H1 (cell line): Measurements from ENCODE around the gene PLA2G4A. TPM values are rescaled to one million over a fixed set of nuclear protein-coding genes. Genes with fewer than 3 reads are reported as not detected.

Experiments used
- CTCF ChIA-PET: fragments of 300-600 bp; sonication (Branson Sonifier 250); formaldehyde crosslinking; loops from one replicate; lab custom pipeline; 2021; ENCODE audit not compliant: partially characterized antibody; lab: Charles Lee
- POLR2A ChIA-PET: fragments of 300-600 bp; sonication (Branson Sonifier 250); formaldehyde crosslinking; loops from one replicate; lab custom pipeline; 2021; ENCODE audit warnings: inconsistent platforms; ENCODE audit not compliant: partially characterized antibody; lab: Charles Lee
- DNase-seq, 2 experiments: peaks; one replicate each; pipeline versions ENCODE4 v3.0.0 to v3.0.0-alpha.2; 2010 to 2022; ENCODE audit warnings: low spot score in 2 of 2, low read depth in 1 of 2, mixed read lengths in 1 of 2
- FAIRE-seq: peaks from 2 replicates; lab custom pipeline; 2011; peaks lifted over from hg19 to GRCh38; lab: Jason Lieb, UNC
- H2AFZ ChIP-seq: 2 replicates; pipeline ENCODE4 v1.8.1; 2012; ENCODE audit warnings: low read length, inconsistent platforms
- H2AK5ac ChIP-seq: 2 replicates; pipeline ENCODE4 v1.6.1; 2013; ENCODE audit warnings: low read depth, low read length
- H2BK120ac ChIP-seq: replicated peaks from 2 replicates; pipeline ENCODE3; 2013; ENCODE audit warnings: low read depth, low read length, inconsistent platforms
- H2BK12ac ChIP-seq: 2 replicates; pipeline ENCODE4 v1.6.1; 2013; ENCODE audit warnings: low read depth, low read length
- H2BK15ac ChIP-seq: 2 replicates; pipeline ENCODE4 v1.6.1; 2013; ENCODE audit warnings: low read length
- H2BK20ac ChIP-seq: 2 replicates; pipeline ENCODE4 v1.6.1; 2013; ENCODE audit warnings: low read length
- H2BK5ac ChIP-seq: 2 replicates; pipeline ENCODE4 v1.6.1; 2013; ENCODE audit warnings: low read depth, low read length
- H3K14ac ChIP-seq: 2 replicates; pipeline ENCODE4 v1.6.1; 2013; ENCODE audit warnings: inconsistent platforms; ENCODE audit not compliant: insufficient read length
- H3K18ac ChIP-seq: 2 replicates; pipeline ENCODE4 v1.6.1; 2013; ENCODE audit warnings: low read length; ENCODE audit errors: extremely low read depth
- H3K23ac ChIP-seq: 2 replicates; pipeline ENCODE4 v1.6.1; 2013; ENCODE audit warnings: inconsistent platforms; ENCODE audit not compliant: insufficient read length
- H3K23me2 ChIP-seq: 2 replicates; pipeline ENCODE4 v1.6.1; 2013; ENCODE audit warnings: low read depth, low read length
- H3K27ac ChIP-seq: 2 replicates; pipeline ENCODE4 v1.6.1; 2011; ENCODE audit warnings: low read depth, low read length, inconsistent platforms
- H3K27me3 ChIP-seq, 4 experiments: replicated peaks in 1 of 4; 1 replicate in 1 of 4; 2 replicates in 3 of 4; pipeline versions ENCODE4 v1.6.1 to v1.8.1; 2011 to 2013; ENCODE audit warnings: low read length in 3 of 4, mild to moderate bottlenecking in 3 of 4, inconsistent platforms in 2 of 4, mixed read lengths in 2 of 4, moderate library complexity in 1 of 4; ENCODE audit not compliant: control insufficient read depth in 3 of 4, insufficient read depth in 3 of 4; ENCODE audit errors: extremely low read depth in 1 of 4
- H3K36me3 ChIP-seq, 4 experiments: 2 replicates each; pipeline versions ENCODE4 v1.6.1 to v1.8.1; 2011 to 2013; ENCODE audit warnings: mild to moderate bottlenecking in 4 of 4, low read length in 3 of 4, moderate library complexity in 2 of 4, control low read depth in 1 of 4, inconsistent platforms in 1 of 4; ENCODE audit not compliant: insufficient read depth in 4 of 4, control insufficient read depth in 2 of 4
- H3K4ac ChIP-seq: replicated peaks from 2 replicates; pipeline ENCODE3; 2013; ENCODE audit warnings: low read length, low read depth, mixed read lengths, inconsistent platforms; ENCODE audit not compliant: insufficient read length
- H3K4me1 ChIP-seq, 4 experiments: replicated peaks in 1 of 4; 1 replicate in 1 of 4; 2 replicates in 3 of 4; pipeline versions ENCODE4 v1.6.1 to v1.8.1; 2011 to 2013; ENCODE audit warnings: low read length in 3 of 4, inconsistent platforms in 2 of 4, mixed read lengths in 1 of 4; ENCODE audit not compliant: insufficient read depth in 4 of 4, control insufficient read depth in 3 of 4
- H3K4me2 ChIP-seq, 2 experiments: 2 replicates each; pipeline versions ENCODE4 v1.6.1 to v1.8.1; 2011 to 2013; ENCODE audit warnings: low read depth in 2 of 2, low read length in 2 of 2, control low read depth in 1 of 2, inconsistent platforms in 1 of 2, mild to moderate bottlenecking in 1 of 2; ENCODE audit not compliant: insufficient read depth in 1 of 2
- H3K4me3 ChIP-seq, 4 experiments: fragments of 200-600, 300-600 bp in 1 of 4; sonication (generic), shearing (Covaris generic), sonication (Bioruptor Twin) in 1 of 4; 2 replicates each; pipeline versions ENCODE4 v1.5.1 to v1.8.1; 2011 to 2016; ENCODE audit warnings: low read length in 4 of 4, low read depth in 3 of 4, control low read depth in 2 of 4, inconsistent platforms in 2 of 4, mild to moderate bottlenecking in 2 of 4, mixed read lengths in 1 of 4, moderate library complexity in 1 of 4; ENCODE audit not compliant: insufficient read depth in 2 of 4; ENCODE audit errors: extremely low read depth in 1 of 4
- H3K56ac ChIP-seq: replicated peaks from 2 replicates; pipeline ENCODE3; 2013; ENCODE audit warnings: low read depth, mild to moderate bottlenecking, mixed read lengths, low read length, inconsistent platforms; ENCODE audit not compliant: insufficient read length
- H3K79me1 ChIP-seq: 2 replicates; pipeline ENCODE4 v1.6.1; 2013; ENCODE audit warnings: low read depth, low read length, control low read depth
- H3K79me2 ChIP-seq, 2 experiments: 2 replicates each; pipeline versions ENCODE4 v1.6.1 to v1.8.1; 2012 to 2013; ENCODE audit warnings: low read length in 2 of 2, mild to moderate bottlenecking in 2 of 2, inconsistent platforms in 1 of 2; ENCODE audit not compliant: insufficient read depth in 2 of 2, control insufficient read depth in 1 of 2
- H3K9ac ChIP-seq, 4 experiments: replicated peaks in 1 of 4; 1 replicate in 1 of 4; 2 replicates in 3 of 4; pipeline versions ENCODE4 v1.6.1 to v1.8.1; 2011 to 2013; ENCODE audit warnings: low read depth in 3 of 4, low read length in 3 of 4, control low read depth in 2 of 4, mild to moderate bottlenecking in 2 of 4, moderate library complexity in 2 of 4, inconsistent platforms in 1 of 4; ENCODE audit errors: extremely low read depth in 1 of 4
- H3K9me3 ChIP-seq, 2 experiments: 2 replicates each; pipeline versions ENCODE4 v1.6.1 to v1.8.1; 2012 to 2013; ENCODE audit warnings: mild to moderate bottlenecking in 2 of 2, moderate library complexity in 2 of 2, control low read depth in 1 of 2, inconsistent platforms in 1 of 2, low read depth in 1 of 2, low read length in 1 of 2, mixed read lengths in 1 of 2; ENCODE audit not compliant: insufficient read depth in 2 of 2
- H4K20me1 ChIP-seq, 2 experiments: replicated peaks in 1 of 2; 2 replicates each; pipeline versions ENCODE3 to v1.8.1; 2011 to 2013; ENCODE audit warnings: inconsistent platforms in 2 of 2, low read length in 2 of 2, mild to moderate bottlenecking in 1 of 2; ENCODE audit not compliant: insufficient read depth in 2 of 2, control insufficient read depth in 1 of 2
- H4K5ac ChIP-seq: 2 replicates; pipeline ENCODE4 v1.6.1; 2013; ENCODE audit warnings: low read length, low read depth, mixed read lengths, inconsistent platforms; ENCODE audit not compliant: insufficient read length
- H4K8ac ChIP-seq: 2 replicates; pipeline ENCODE4 v1.8.0; 2013; ENCODE audit warnings: mild to moderate bottlenecking, moderate library complexity, low read length, inconsistent platforms; ENCODE audit not compliant: insufficient read depth; ENCODE audit errors: extremely low read depth
- H4K91ac ChIP-seq: replicated peaks from 2 replicates; pipeline ENCODE3; 2013; ENCODE audit warnings: low read length, mixed read lengths, inconsistent platforms; ENCODE audit not compliant: insufficient read length
- ATF2 ChIP-seq: IDR thresholded peaks from 2 replicates; pipeline ENCODE4 v1.6.1; 2012; ENCODE audit warnings: low read length, inconsistent platforms
- CREB1 ChIP-seq: IDR thresholded peaks from 2 replicates; pipeline ENCODE4 v1.6.1; 2012; ENCODE audit warnings: inconsistent platforms
- EP300 ChIP-seq, 2 experiments: IDR thresholded peaks; 1 replicate in 1 of 2; 2 replicates in 1 of 2; pipeline ENCODE4 v1.6.1; 2011 to 2012; ENCODE audit warnings: low read depth in 2 of 2, low read length in 2 of 2, mild to moderate bottlenecking in 2 of 2, borderline replicate concordance in 1 of 2, inconsistent platforms in 1 of 2, moderate library complexity in 1 of 2
- POU5F1 ChIP-seq: IDR thresholded peaks from 2 replicates; pipeline ENCODE4 v1.6.1; 2011; ENCODE audit warnings: low read depth, mild to moderate bottlenecking, low read length, moderate library complexity
- WGBS, 2 experiments: shearing (Covaris generic) in 1 of 2; methylation state at CpG; one replicate each; pipeline versions ENCODE4 v1.1.6 to v1.1.7; 2013 to 2015; ENCODE audit warnings: low lambda C conversion rate in 2 of 2, mixed read lengths in 2 of 2, inconsistent platforms in 1 of 2, low coverage in 1 of 2, missing lambda C conversion rate in 1 of 2; ENCODE audit not compliant: insufficient replicate concordance in 2 of 2, insufficient coverage in 1 of 2, insufficient read length in 1 of 2; ENCODE audit errors: extremely low coverage in 1 of 2, missing lambda C conversion rate in 1 of 2; 5-methylcytosine and 5-hydroxymethylcytosine counted together
- polyA plus RNA-seq, 7 experiments: library from polyadenylated mRNA; depleted of rRNA in 3 of 7; stranded (reverse) in 5 of 7; unstranded in 2 of 7; fragments of >200 nt in 5 of 7; fragments of 200-250 nt in 2 of 7; gene quantifications; 1 replicate in 5 of 7; 2 replicates in 1 of 7; 4 replicates in 1 of 7; pipeline versions ENCODE4 v1.2.1 to v1.2.3, GENCODE V29; 2011 to 2013; ENCODE audit warnings: missing spikeins in 2 of 7, mixed read lengths in 2 of 7
- total RNA-seq: library from RNA; stranded (reverse); fragmentation: NEBNext Ultra II Directional; extraction: Animal tissue kit (Norgen Biotek cat#: 25700); gene quantifications from 2 replicates; pipeline ENCODE4 v1.2.1, GENCODE V29; 2021

The PLA2G4A gene
- total and polyA plus RNA-seq, 2 of the 8 experiments (the other 6 are each of a cell fraction or from before 2014, with no cell fraction given) = 0.63 to 1.4 TPM

- ChIA-PET CTCF (no interaction called here), POLR2A (no interaction called here)
- Histone ChIP-seq H4K20me1 (no peaks in the 10 kb centered on the region), H3K23me2 (no peaks in the 10 kb centered on the region), H3K4me2 (no peak overlapping the region), H4K91ac (no peak overlapping the region), H3K23ac (no peak overlapping the region), H3K56ac (no peak overlapping the region), H3K14ac (no peak overlapping the region), H2BK5ac (no peak overlapping the region), H3K36me3 (no peaks in the 10 kb centered on the region), H2BK20ac (no peak overlapping the region), H2AFZ (no peak overlapping the region), H3K4ac (no peak overlapping the region), H3K9ac (no peak overlapping the region), H2BK12ac (no peak overlapping the region), H4K5ac (no peak overlapping the region), H2BK120ac (no peak overlapping the region), H3K27me3 (no peaks in the 10 kb centered on the region), H2BK15ac (no peak overlapping the region), H3K4me1 (no peaks in the 10 kb centered on the region), H3K79me1 (no peaks in the 10 kb centered on the region), H3K4me3 (no peak overlapping the region), H3K9me3 (no peaks in the 10 kb centered on the region), H3K79me2 (no peaks in the 10 kb centered on the region), H4K8ac (no peak overlapping the region), H3K27ac (no peak overlapping the region), H2AK5ac (no peak overlapping the region), H3K18ac (no peak overlapping the region)
- FAIRE-seq (no peak), DNase-seq (no peak)
- 90% methylated on average over 8 of the region's 8 CpGs; no CpG with 5 or more reads in 1 of the 2 experiments for WGBS, 2 experiments
- no peak for TF ChIP-seq POU5F1
- TF ChIP-seq CREB1 = no peak
- TF ChIP-seq EP300 (IDR thresholded peaks at IDR 0.05; ENCODE audit: borderline replicate concordance in 1 of 2, low read depth in 2 of 2, low read length in 2 of 2) = no peak
- TF ChIP-seq ATF2 = no peak
Measured at GRCh38 chr1:186943891-186944686, 115.3 kb downstream of the PLA2G4A start.
